ENCODE data around the gene SLX9.
A peak's percentile ranks its signal among the peaks of the same experiment; 100 is the strongest.

SLX9 gene

GRCh38 chr21:44934797-44935532 lies 4.9 kb upstream of the SLX9 start:
- no peaks in the 10 kb centered on the region for H3K9me3 ChIP-seq (ENCODE audit: severe bottlenecking)
- TF ChIP-seq CTCF (IDR thresholded peaks at IDR 0.05; ENCODE audit: poor library complexity, severe bottlenecking): no peak
- peaks cover 7% of the 10 kb centered on the region for H3K4me1 ChIP-seq (ENCODE audit: insufficient read depth, poor library complexity, severe bottlenecking)
- DNase-seq (ENCODE audit: low spot score): no peak
- no peaks in the 10 kb centered on the region for H3K36me3 ChIP-seq (ENCODE audit: low read depth)
- no peak overlapping the region for H3K4me3 ChIP-seq (ENCODE audit: severe bottlenecking)
- no peak for ATAC-seq (ENCODE audit: low read depth)
- peaks cover 6% of the 10 kb centered on the region for H3K27me3 ChIP-seq (ENCODE audit: insufficient read depth, poor library complexity, severe bottlenecking)
- H3K27ac ChIP-seq (ENCODE audit: poor library complexity, severe bottlenecking): no peak overlapping the region

GRCh38 chr21:44935533-44935927 lies 4.3 kb upstream of the SLX9 start:
- TF ChIP-seq CTCF (IDR thresholded peaks at IDR 0.05; ENCODE audit: poor library complexity, severe bottlenecking): no peak
- Histone ChIP-seq H3K27me3 (ENCODE audit: insufficient read depth, poor library complexity, severe bottlenecking) (peaks cover 6% of the 10 kb centered on the region), H3K36me3 (ENCODE audit: low read depth) (no peaks in the 10 kb centered on the region), H3K4me3 (ENCODE audit: severe bottlenecking) (no peak overlapping the region), H3K9me3 (ENCODE audit: severe bottlenecking) (no peaks in the 10 kb centered on the region), H3K4me1 (ENCODE audit: insufficient read depth, poor library complexity, severe bottlenecking) (peaks cover 7% of the 10 kb centered on the region), H3K27ac (ENCODE audit: poor library complexity, severe bottlenecking) (no peak overlapping the region)
- DNase-seq (ENCODE audit: low spot score) (no peak), ATAC-seq (ENCODE audit: low read depth) (no peak)

- Histone ChIP-seq H3K9me3 (ENCODE audit: severe bottlenecking) (no peaks in the 10 kb centered on the region), H3K4me1 (ENCODE audit: insufficient read depth, poor library complexity, severe bottlenecking) (peaks cover 5% of the 10 kb centered on the region), H3K27me3 (ENCODE audit: insufficient read depth, poor library complexity, severe bottlenecking) (no peaks in the 10 kb centered on the region), H3K4me3 (ENCODE audit: severe bottlenecking) (peak overlapping the region; percentile 44), H3K27ac (ENCODE audit: poor library complexity, severe bottlenecking) (peak overlapping the region; percentile 52), H3K36me3 (ENCODE audit: low read depth) (peaks cover 17% of the 10 kb centered on the region)
- TF ChIP-seq CTCF (IDR thresholded peaks at IDR 0.05; ENCODE audit: poor library complexity, severe bottlenecking): no peak
- DNase-seq (ENCODE audit: low spot score): no peak
- ATAC-seq (ENCODE audit: low read depth): no peak; the same call in 2 of the 3 replicates
Observed at GRCh38 chr21:44938772-44939531, 877 bp upstream of the SLX9 start.

- H3K4me3 ChIP-seq (ENCODE audit: severe bottlenecking): peak overlapping the region; percentile 44
- TF ChIP-seq CTCF (IDR thresholded peaks at IDR 0.05; ENCODE audit: poor library complexity, severe bottlenecking): no peak
- H3K9me3 ChIP-seq (ENCODE audit: severe bottlenecking): no peaks in the 10 kb centered on the region
- peak overlapping the region; percentile 52 for H3K27ac ChIP-seq (ENCODE audit: poor library complexity, severe bottlenecking)
- H3K4me1 ChIP-seq (ENCODE audit: insufficient read depth, poor library complexity, severe bottlenecking): peaks cover 5% of the 10 kb centered on the region
- DNase-seq (ENCODE audit: low spot score): no peak
- no peaks in the 10 kb centered on the region for H3K27me3 ChIP-seq (ENCODE audit: insufficient read depth, poor library complexity, severe bottlenecking)
- ATAC-seq (ENCODE audit: low read depth): no peak
- H3K36me3 ChIP-seq (ENCODE audit: low read depth): peaks cover 29% of the 10 kb centered on the region
Observed at GRCh38 chr21:44940116-44940631, 345 bp downstream of the SLX9 start.

Measured in RWPE2 (cell line).